GM10266 (cell line): Measurements from ENCODE around the gene ABHD15.

ENCODE experiments used
- DNase-seq: peaks from one replicate; pipeline ENCODE4 v3.0.0; 2012; ENCODE audit errors: extremely low spot score
- TF ChIP-seq, protein P1 (sequence below): IDR thresholded peaks from 2 replicates; pipeline ENCODE4 v1.5.1; 2012; ENCODE audit warnings: mild to moderate bottlenecking, low read depth; ENCODE audit not compliant: control insufficient read depth, insufficient read depth; ENCODE audit errors: missing control alignments

The ABHD15 gene, protein sequence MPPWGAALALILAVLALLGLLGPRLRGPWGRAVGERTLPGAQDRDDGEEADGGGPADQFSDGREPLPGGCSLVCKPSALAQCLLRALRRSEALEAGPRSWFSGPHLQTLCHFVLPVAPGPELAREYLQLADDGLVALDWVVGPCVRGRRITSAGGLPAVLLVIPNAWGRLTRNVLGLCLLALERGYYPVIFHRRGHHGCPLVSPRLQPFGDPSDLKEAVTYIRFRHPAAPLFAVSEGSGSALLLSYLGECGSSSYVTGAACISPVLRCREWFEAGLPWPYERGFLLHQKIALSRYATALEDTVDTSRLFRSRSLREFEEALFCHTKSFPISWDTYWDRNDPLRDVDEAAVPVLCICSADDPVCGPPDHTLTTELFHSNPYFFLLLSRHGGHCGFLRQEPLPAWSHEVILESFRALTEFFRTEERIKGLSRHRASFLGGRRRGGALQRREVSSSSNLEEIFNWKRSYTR

DNA sequence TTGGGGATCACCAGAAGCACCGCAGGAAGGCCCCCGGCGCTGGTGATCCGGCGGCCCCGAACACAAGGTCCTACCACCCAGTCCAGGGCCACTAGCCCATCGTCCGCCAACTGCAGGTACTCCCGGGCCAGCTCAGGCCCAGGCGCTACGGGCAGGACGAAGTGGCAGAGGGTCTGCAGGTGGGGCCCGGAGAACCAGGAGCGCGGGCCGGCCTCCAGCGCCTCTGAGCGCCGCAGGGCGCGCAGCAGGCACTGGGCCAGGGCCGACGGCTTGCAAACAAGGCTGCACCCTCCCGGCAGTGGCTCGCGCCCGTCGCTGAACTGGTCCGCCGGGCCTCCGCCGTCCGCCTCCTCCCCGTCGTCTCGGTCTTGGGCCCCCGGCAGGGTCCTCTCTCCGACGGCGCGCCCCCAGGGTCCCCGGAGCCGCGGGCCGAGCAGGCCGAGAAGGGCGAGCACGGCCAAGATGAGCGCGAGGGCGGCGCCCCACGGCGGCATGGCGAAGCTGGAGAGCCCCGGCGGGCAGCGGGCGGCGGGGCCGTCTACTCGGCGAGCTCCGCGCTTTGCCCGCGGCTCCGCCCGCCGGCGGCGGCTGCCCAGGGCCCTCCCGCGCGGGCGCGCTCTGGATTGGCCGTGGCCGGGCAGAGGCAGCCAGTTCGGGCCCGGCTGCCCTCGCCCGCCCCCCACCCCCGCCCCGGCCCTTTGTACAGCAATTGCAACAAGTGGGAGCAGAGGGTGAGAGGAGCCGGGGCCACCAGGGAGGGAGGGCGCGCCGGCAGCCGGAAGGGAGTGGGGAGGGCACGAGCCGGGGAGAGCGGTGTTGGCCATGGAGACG, at the start of gene ABHD15:
Gene ABHD15, minus strand, starts transcription at position 565 of the 831 bp plus-strand sequence. Its CDS starts 71 bp downstream, at position 494.
- TF ChIP-seq, protein P1, sequence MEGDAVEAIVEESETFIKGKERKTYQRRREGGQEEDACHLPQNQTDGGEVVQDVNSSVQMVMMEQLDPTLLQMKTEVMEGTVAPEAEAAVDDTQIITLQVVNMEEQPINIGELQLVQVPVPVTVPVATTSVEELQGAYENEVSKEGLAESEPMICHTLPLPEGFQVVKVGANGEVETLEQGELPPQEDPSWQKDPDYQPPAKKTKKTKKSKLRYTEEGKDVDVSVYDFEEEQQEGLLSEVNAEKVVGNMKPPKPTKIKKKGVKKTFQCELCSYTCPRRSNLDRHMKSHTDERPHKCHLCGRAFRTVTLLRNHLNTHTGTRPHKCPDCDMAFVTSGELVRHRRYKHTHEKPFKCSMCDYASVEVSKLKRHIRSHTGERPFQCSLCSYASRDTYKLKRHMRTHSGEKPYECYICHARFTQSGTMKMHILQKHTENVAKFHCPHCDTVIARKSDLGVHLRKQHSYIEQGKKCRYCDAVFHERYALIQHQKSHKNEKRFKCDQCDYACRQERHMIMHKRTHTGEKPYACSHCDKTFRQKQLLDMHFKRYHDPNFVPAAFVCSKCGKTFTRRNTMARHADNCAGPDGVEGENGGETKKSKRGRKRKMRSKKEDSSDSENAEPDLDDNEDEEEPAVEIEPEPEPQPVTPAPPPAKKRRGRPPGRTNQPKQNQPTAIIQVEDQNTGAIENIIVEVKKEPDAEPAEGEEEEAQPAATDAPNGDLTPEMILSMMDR: no peak
- peak; percentile 85 for DNase-seq

DNA sequence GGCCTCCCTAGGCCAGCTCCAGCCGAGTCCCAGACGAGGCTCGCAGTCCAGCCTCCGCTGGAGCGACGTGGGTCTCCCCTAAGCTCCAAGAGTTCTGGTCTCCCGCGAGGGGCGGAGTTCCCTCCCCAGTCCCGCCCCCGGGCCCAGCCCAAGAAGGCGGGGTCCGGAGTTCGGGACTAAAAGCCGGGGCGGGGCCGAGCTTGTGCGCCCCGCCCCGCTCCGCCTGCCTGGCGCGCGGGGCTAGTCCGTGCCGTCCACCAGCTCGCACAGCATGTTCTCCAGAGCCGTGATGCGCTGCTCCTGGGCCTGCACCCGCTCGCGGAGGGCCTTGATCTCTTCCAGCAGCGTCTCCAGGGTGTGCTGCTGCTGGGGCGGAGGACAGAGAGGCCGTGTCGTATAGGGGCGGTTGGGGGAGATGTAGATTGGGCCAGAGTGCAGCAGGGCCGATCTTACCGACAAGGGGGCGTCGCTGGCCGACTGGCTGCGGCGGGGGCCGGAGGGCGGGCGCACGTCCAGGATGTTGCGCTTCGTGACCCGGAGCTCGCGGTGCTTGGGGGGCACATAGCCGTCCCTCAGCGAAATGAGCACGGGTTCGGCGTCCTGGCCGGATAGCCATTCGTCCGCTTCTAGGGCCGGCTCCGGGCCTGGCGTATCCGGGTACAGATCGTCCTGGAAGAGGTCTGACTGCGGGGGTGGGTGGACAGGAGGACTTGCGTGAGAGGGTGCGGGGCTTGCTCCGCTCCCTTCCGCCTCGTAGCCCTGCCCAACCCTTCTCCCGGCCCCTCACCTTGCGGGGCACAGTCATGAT, 48.9 kb upstream of the ABHD15 start:
- TF ChIP-seq, protein P1: no peak
- DNase-seq: peak; percentile 96

DNA sequence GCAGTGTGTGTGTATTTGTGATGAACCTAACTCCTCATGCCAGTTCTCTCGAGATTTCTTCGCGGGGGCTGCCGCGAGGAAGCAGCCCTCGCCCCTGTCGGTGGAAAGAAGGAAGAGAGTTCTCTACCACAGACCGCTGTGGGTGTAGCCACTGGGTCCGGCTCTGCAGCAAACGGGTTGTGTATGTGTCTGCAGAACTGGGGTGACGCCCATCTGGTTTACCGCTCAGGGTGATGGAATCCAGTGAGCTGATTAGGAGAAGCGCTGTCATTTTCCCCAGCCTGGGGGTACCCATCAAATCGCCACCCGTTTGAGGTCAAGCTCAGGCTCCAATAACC, 48.2 kb upstream of the ABHD15 start:
- DNase-seq: no peak
- TF ChIP-seq, protein P1: no peak

DNA sequence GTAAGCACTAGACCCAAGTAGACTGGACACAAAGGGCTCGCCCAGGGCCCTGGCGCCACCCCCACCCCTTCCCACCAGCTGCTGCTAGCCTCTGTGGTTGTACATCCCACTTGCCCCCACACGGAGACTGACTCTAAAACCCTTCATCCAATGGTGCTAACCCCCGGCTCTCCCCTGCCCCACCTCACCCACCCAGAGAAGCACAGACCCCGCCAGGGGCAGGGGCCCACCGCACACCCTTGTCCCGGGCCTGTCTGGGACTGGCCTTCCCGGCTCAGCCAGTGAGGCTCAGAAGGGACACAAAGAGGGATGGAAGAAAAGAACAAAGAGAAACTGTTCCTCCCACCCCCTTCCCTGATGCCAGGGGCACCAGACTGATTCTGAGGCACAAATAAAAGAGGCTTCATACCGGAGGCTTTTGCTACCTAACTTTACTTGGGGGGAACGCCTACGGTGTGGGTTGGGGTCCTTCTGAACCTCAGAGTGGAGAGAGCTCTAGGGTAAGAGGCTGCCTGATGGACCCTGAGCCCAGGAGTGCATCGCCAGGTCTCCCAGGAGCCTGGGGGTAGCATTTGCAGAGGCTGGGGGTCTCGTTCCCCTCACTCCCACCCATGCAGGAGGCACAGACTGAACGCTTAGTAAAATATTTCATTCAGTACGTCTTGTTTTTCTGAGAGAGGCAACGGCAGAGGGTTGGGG, 47.7 kb upstream of the ABHD15 start:
- DNase-seq: no peak

DNA sequence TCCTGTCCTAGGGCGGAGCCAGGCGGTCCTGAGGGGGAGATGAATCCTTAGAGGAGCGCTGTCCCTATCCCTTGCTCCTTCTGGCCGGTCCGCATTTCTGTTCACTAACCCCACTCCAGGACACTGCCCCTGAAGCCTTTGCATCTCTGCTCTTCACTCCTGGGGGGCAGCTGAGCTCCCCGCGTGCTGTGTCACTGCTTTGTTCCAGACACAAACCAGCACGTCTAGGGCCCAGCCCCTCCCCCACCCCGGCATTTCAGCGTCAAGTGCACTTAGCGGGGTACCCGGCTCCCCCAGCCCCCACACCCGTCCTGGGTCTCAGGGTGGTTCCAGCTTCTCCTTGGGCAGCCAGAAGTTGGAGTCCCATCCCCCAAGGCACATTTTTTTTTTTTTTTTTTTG, 47.0 kb upstream of the ABHD15 start:
- DNase-seq: no peak
- TF ChIP-seq, protein P1: no peak

More for the DNA sequence above, 47.7 kb upstream of the ABHD15 start:
- TF ChIP-seq, protein P1: no peak

DNA sequence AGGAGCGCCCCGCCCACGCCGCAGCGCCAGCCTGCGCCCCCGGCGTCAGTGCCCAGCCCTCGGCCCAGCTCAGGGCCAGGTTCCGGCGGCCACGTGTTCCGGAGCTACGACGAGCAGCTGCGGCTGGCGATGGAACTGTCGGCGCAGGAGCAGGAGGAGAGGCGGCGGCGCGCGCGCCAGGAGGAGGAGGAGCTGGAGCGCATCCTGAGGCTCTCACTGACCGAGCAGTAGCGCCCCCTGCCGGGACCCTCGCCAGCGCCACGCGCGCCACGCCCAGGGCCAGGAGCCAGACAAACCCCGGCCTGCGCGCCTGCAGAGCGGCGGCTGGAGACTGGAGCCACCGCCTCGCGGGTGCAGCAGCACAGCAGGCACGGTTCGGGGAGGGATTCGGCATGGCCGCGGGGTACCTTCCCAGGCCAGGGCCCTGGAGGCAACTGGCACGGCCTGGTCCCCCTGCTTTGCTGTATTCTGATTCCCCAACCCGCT, 46.6 kb upstream of the ABHD15 start:
- TF ChIP-seq, protein P1: peak; percentile 95
- peak; percentile 91 for DNase-seq
